GM12874 (cell line): ENCODE measurements around the gene BBOX1.

Experiments used
- CTCF ChIP-seq: IDR thresholded peaks from 2 replicates; pipeline ENCODE4 v1.5.1; 2011; ENCODE audit warnings: low read depth, mild to moderate bottlenecking, control low read depth, low read length, moderate library complexity; ENCODE audit not compliant: insufficient read depth

The BBOX1 gene

GRCh38 chr11:27174672-27175210 is 134.1 kb downstream of the BBOX1 start:
- no peak for TF ChIP-seq CTCF
